GM21390 (cell line): ENCODE data around the gene ZNF783.
"Not testable (repeated sequence)": the region's sequence is repeated elsewhere in the genome, so short reads cannot be mapped to it uniquely, and the experiment has no call there.

Experiments
- ATAC-seq: cut with Tn5 transposase; IDR thresholded peaks from one replicate; pipeline ENCODE4 v1.9.1; 2021; ENCODE audit not compliant: unreplicated experiment

ZNF783 gene

GRCh38 chr7:149296368-149296767 is 34.4 kb downstream of the ZNF783 start:
- ATAC-seq, result no peak

- ATAC-seq, result no peak
Measured at GRCh38 chr7:149297034-149297755, 35.2 kb downstream of the ZNF783 start.

- no peak for ATAC-seq
Measured at GRCh38 chr7:149300620-149301285, 38.8 kb downstream of the ZNF783 start.

- no peak for ATAC-seq
Measured at GRCh38 chr7:149302222-149302621, 40.2 kb downstream of the ZNF783 start.

GRCh38 chr7:149302865-149303264 is 40.9 kb downstream of the ZNF783 start:
- no peak for ATAC-seq

- no peak for ATAC-seq
Measured at GRCh38 chr7:149304006-149304405, 42.0 kb downstream of the ZNF783 start.

GRCh38 chr7:149306854-149307253 is 44.9 kb downstream of the ZNF783 start:
- no peak for ATAC-seq

GRCh38 chr7:149307775-149308501 is 45.9 kb downstream of the ZNF783 start:
- ATAC-seq, result no peak

- peak; percentile 66 for ATAC-seq
Measured at GRCh38 chr7:149310113-149310836, 48.3 kb downstream of the ZNF783 start.

GRCh38 chr7:149310990-149311573 is 49.1 kb downstream of the ZNF783 start:
- no peak for ATAC-seq

GRCh38 chr7:149313981-149314380 is 52.0 kb downstream of the ZNF783 start:
- ATAC-seq, result no peak

GRCh38 chr7:149316606-149317005 is 54.6 kb downstream of the ZNF783 start:
- ATAC-seq, result no peak

- no peak for ATAC-seq
Measured at GRCh38 chr7:149317496-149317895, 55.5 kb downstream of the ZNF783 start.

GRCh38 chr7:149317986-149318672 is 56.1 kb downstream of the ZNF783 start:
- no peak for ATAC-seq

- no peak for ATAC-seq
Measured at GRCh38 chr7:149319376-149319775, 57.4 kb downstream of the ZNF783 start.

- ATAC-seq, result no peak
Measured at GRCh38 chr7:149320313-149321124, 58.5 kb downstream of the ZNF783 start.

GRCh38 chr7:149321125-149321905 is 59.3 kb downstream of the ZNF783 start:
- ATAC-seq, result not testable (repeated sequence)

GRCh38 chr7:149321978-149322541 is 60.1 kb downstream of the ZNF783 start:
- no peak for ATAC-seq
